Esophagus muscularis mucosa (tissue), 3 donors: Measurements from ENCODE around the gene STX3.

Source experiments
- POLR2AphosphoS5 ChIP-seq, 2 donors: sonication (generic); formaldehyde crosslinking; IDR thresholded peaks; one replicate each; pipeline ENCODE4 v1.6.1; 2017; ENCODE audit warnings: antibody characterized with exemption in 2 of 2
- TF ChIP-seq, protein P1 (sequence below), 3 experiments: fragments of 200-600 bp in 2 of 3; fragments of 450-650 bp in 1 of 3; sonication (generic) in 2 of 3; IDR thresholded peaks; one replicate each; pipeline ENCODE4 v1.5.1; 2017 to 2019; ENCODE audit warnings: antibody characterized with exemption in 3 of 3, mild to moderate bottlenecking in 2 of 3, moderate library complexity in 1 of 3

DNA sequence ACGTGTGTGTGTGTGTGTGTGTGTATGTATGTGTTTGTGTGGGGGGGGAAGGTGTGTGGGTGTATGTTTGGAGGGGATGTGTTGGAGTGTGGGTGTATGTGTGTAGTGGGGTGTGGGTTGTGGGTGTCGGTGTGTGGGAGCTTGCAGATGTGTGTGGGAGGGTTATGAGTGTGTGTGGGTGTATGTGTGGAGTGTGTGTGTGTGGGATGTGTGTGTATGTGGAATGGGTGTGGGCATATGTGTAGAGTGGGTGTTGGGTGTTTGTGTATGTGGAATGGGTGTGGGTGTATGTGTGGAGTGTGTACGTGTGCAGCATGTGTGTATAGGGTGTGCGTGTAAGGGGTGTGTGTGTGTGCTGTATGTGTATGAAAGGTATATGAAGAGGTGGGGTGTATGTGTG is 14.7 kb downstream of the STX3 start:
- no peak for TF ChIP-seq POLR2AphosphoS5 (IDR thresholded peaks at IDR 0.05)
- TF ChIP-seq, protein P1, sequence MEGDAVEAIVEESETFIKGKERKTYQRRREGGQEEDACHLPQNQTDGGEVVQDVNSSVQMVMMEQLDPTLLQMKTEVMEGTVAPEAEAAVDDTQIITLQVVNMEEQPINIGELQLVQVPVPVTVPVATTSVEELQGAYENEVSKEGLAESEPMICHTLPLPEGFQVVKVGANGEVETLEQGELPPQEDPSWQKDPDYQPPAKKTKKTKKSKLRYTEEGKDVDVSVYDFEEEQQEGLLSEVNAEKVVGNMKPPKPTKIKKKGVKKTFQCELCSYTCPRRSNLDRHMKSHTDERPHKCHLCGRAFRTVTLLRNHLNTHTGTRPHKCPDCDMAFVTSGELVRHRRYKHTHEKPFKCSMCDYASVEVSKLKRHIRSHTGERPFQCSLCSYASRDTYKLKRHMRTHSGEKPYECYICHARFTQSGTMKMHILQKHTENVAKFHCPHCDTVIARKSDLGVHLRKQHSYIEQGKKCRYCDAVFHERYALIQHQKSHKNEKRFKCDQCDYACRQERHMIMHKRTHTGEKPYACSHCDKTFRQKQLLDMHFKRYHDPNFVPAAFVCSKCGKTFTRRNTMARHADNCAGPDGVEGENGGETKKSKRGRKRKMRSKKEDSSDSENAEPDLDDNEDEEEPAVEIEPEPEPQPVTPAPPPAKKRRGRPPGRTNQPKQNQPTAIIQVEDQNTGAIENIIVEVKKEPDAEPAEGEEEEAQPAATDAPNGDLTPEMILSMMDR (IDR thresholded peaks at IDR 0.05): no peak
